ENCODE data around the gene ZSWIM6.

Gene ZSWIM6

DNA sequence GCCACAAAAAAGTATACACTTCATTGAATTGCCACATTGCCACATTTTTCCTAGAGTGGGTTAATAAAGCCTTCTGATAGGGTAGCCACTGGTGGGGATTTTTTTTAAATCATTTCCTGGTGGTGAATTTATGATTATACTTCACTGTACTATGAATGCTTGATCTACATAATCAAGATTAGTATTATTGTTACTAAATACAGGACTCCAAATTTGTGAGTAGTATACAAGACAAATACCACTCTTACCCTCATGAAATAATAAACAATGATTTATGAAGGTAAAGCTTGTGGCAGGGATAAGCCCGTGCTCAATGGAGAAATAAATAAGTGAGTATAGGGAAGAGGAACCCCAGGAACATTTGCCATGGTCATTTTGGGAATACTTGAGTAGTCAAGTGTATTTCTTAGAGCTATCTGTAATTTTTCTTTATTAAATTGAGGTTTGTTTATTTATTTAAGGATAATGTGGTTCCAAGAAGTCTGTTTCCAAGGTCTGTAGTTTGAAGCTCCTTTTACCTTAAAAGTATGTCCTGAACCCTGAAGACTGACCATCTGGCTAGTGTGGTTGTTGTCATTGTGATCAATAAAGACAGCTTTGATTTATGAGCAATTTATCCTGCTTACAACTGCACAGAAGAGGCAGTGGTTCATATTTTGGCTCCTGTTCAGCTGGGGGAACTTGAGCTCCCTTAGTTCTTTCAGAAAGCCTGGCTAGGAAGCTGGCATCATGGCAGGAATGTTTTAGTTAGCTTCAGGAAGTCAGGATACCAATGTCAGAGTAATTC is 118.6 kb downstream of the ZSWIM6 start:
- DNase-seq = no peak

- no peak for DNase-seq
These were observed 123.3 kb downstream of the ZSWIM6 start for GRCh38 chr5:61455179-61456006.

- DNase-seq = no peak
These were observed 128.4 kb downstream of the ZSWIM6 start for GRCh38 chr5:61460471-61460870.

DNA sequence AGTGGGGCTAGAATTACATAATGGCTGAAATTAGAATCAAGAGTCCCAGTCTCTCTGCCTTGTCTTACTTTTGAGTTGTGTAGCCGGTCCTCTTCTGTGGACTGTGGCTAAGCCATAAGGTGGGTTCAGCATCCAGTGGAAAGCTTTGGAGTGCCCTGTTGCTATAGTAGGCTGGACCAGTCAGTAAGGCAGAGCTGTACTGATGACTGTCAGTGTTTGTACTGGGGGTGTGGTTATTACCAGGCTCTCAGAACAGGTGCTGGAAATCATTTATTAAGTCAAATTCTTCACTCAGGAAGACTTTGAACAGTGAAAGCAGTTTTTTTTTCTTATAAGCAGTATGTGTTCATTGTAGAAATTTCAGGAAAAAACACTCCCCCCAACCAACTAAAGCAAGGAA is 129.4 kb downstream of the ZSWIM6 start:
- no peak for DNase-seq

DNA sequence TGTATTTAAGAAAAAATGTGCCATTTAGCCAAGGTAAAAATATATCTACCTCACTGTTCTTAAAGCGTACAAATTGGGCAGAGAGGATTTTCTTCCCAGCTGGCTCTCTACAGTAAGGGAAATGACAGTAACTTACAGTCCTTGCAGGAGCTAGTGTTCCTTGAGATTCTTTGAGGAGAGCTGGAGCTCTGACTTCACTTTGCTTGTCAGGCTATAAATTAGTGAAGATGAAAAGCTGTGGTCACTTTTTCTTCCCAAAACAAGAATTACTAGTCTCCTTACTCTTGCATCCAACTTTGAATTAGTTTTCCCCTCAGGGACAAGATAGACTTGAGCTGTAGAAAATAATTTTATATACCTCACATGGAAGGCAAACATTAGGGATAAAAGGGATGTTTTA is 129.9 kb downstream of the ZSWIM6 start:
- no peak for DNase-seq

DNA sequence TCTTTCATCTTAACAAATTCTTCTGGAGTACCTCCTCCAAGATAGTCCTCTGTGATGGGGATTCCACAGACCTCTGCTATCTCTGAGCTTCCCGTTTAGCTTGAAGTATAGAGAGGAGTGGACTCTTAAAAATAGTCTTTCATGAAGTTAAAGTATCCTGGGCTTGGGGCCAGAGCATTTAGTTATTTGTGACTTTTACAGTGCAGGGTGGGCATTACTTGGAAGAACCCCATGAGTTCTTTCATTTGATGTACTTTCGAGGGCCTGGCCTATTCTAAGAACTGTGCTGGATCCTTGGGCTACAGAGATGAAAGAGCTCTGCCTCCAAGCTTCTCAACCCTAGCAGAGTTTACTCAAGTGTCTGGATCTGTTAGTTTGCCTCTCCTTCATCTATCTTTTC is 131.5 kb downstream of the ZSWIM6 start:
- no peak for DNase-seq

DNA sequence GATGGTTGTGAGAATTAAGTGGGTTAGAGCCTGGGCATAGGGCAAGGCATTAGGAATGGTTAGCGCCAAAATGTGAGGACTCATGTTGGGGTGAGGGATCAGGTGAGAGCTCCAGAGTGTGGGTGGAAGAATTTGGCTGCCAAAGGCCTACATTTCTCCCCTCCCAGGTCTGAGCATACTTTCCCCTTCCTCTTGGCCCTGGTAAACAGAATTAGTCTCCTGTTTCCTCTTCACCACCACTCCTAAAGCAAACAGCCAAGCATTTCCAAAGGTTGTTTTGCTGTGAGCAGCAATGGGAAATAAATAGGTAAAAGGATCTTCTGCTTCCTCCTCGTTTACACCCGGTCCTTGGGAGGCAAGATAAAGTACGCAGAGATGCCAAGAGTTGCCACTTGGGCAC is 132.5 kb downstream of the ZSWIM6 start:
- DNase-seq = no peak

- DNase-seq = no peak
These were observed 133.0 kb downstream of the ZSWIM6 start for GRCh38 chr5:61465066-61465465.

GRCh38 chr5:61465496-61465895 is 133.4 kb downstream of the ZSWIM6 start:
- no peak for DNase-seq

DNA sequence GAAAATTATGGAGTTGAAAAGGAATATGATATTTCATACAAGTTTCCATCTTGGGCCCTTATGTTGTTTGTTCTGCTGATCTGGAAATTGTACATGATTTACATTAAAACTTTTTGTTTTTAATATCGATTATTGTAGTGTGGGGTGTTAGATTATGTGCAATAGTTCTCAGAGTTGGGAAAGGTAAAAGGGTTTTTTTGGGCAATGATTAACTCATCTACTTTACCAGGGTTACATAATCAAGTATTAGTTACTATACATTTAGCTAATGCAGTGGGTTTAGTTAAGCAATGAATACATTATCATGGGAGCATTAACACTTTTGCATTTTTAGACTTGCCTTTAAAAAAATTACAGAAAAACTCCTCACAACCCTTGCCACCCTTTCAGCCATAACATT is 134.0 kb downstream of the ZSWIM6 start:
- no peak for DNase-seq

GRCh38 chr5:61467766-61468482 is 135.9 kb downstream of the ZSWIM6 start:
- no peak for DNase-seq

GRCh38 chr5:61468483-61468865 is 136.4 kb downstream of the ZSWIM6 start:
- no peak for DNase-seq

GRCh38 chr5:61471352-61471751 is 139.3 kb downstream of the ZSWIM6 start:
- DNase-seq = no peak

- DNase-seq = no peak
These were observed 140.3 kb downstream of the ZSWIM6 start for GRCh38 chr5:61472172-61472958.

- DNase-seq = no peak
These were observed 142.7 kb downstream of the ZSWIM6 start for GRCh38 chr5:61474746-61475145.

DNA sequence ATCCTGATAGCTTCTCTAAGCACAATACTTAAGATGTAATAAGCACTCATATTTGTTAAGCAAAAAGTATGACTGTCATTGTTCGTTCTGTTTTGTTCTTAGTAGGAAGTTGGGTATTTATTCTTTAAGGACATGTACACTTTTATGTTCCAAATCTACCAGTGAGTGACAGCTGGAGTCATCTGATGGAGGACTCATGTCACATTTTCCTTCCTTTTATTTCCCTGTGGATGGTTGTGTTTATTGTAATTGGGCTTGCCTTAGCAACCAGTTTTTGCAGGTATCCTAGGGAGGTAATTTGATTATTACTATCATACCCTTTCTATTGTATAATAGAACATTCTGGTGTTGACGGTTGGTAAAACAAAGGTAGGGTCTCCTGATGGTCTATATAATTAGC is 145.7 kb downstream of the ZSWIM6 start:
- no peak for DNase-seq

DNA sequence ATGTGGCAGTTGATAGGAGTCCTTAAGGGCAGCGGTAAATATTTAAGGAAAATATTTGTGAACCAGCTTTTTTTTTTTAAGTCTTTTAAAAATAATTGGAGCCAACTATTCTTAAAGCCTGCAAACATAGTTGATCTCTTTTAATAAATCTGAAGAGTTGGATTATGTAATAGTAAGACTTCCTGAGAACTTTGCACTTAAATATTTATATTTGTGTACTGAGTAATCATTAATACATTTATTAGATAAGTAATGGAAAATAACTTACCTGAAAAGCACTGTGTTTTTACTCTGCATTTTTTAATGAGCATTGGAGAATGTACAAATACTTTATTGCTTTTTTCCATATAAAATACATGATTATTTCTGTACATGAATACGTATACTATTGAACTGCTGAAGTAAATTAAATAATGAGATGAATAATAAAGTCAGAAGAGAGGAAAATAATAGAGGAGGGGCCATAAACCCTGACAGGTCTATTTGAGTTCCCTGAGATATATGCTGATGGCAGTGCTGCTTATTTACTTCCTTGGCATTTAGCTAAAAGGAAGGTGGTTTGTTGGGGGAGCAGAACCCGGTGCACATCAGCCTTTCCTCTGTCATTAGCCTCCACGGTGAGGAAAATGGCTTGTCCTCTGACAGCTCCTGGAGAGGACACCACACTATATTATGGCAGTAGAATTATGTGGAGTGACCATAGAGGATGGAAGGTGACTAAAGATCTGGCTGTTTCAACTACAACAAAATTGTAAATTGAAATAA is 148.0 kb downstream of the ZSWIM6 start:
- DNase-seq = no peak

- DNase-seq = no peak
These were observed 150.9 kb downstream of the ZSWIM6 start for GRCh38 chr5:61482980-61483379.

DNA sequence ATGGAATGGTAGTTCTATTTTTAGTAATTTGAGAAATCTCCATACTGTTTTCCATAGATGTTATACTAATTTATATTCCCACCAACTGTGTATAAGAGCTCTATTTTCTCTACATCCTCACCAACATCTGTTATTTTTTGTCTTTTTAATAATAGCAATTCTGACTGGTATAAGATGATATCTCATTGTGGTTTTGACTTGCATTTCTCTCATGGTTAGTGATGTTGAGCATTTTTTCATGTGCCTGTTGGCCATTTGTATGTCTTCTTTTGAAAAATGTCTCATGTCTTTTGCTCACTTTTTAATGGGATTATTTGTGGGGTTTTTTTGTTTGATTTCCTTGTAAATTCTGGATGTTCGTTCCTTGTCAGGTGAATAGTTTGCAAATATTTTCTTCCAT is 154.4 kb downstream of the ZSWIM6 start:
- DNase-seq = no peak

GRCh38 chr5:61489574-61489973 is 157.5 kb downstream of the ZSWIM6 start:
- DNase-seq = no peak

DNA sequence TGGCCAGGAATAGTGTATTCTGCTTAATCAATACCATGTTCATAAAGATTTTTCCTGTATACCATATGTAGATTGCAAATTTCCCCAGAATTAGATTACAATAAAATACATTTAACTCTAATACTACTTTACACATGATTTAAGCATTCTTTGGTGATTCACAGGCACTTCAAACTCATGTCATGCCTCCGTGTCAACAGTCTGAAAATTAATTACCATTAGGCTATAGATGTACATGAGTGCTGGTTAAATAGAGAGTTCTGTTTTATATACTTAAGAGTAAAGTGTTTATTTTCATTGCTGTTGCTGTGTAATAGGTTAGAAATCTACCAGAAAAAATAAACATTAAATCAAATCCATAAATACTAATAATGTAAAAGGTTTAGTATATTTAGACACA is 159.8 kb downstream of the ZSWIM6 start:
- DNase-seq = no peak

- no peak for DNase-seq
These were observed 161.9 kb downstream of the ZSWIM6 start for GRCh38 chr5:61493973-61494372.

Measured in Kasumi-1 (cell line).